ENCODE results near the gene PSMD4.

Gene PSMD4

DNA sequence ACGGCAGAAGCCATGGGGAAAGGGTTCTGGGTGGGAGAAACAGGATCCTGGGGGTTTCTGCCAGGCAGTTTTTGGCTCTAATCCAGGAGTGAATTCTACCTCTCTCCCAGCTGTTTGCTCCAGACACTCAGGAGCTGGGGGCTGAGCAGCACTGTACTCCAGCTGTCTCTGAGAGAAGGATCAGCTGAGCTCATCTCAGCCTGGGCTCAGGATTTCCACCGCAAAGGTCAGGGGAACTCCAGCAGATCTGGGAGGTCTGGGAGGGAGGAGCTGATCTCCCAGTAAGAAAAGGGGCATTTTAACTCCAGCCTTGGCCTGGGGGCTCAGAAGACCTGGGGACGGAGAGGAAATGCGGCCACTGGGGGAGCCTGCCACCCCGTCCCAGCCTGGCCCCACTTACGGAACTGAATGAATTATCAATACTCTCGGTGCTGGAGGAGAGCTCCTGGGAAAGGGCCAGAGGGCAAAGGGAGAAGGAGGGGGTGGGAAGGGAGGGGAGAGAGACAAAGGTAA is 55.3 kb downstream of the PSMD4 start:
- no peak for DNase-seq (ENCODE audit: low spot score)

DNA sequence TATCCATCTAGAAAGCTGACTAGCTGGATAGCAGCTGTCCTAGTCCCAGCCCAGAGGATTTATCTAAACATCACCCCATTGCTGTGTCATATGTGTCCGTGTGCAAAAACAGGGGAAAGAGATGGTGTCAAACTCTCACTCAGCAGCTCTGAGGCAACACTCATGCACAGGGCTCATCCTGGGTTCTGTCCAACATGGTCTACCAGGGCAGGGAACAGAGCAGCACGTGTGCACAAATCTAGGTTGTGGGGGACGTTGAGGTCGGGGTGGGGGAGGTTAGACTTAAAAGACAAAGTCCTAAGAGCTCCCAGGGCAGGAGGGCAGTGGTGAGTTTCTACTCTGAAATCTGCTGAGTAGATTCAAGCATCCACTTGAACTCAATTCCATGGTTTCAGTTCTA is 56.5 kb downstream of the PSMD4 start:
- DNase-seq (ENCODE audit: low spot score): no peak

DNA sequence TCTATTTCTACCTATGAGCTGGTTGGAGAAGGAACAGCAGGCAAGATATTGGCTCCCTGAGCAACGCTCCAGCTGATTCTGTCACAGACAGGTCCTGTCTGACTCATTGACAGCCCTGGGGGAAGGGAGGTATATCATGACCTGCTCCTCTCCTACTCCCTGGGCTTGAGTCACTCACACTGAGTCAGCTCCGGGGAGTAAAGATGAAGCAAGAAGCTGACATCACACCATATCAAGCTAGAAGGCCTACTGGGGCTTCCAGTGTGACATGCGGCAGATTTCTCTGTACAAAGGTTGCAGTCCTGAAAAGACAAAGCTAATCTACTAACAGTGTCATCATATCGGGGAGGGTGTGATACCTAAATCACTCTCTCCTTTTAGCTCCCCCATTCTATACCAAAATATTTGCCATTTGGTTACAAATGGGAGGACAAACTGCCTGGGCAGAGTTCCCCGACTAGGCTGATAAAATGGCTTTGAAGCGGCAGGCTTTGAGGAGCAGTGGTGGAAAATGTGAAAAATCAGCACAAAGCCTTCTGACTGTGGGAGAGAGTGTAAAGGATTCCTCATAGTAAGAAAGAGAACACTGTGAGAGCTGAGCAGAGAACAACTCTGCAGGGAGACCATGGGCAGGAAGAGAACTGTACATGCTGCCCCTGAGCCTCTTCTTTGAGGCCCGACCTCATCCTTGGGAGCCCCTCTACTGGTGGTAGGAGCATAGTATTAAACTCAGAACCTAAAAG is 57.2 kb downstream of the PSMD4 start:
- DNase-seq (ENCODE audit: low spot score): peak; percentile 98

DNA sequence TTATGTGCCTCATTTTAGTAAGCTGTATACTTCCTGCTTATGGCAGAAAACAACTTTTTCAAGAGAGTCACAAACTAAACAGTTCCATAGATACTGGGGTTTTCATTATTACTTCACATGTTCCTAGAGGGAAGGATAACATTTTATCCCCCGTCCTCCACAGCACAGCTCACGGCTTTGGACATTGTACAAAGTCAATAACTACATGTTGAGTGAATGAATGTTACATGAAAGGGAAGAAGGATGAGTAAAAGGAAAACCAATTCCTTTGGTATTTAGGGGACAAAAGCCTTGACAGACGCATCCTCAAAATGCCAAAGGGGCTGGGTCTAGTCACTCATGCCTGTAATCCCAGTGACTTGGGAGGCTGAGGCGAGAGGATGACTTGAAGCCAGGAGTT is 57.9 kb downstream of the PSMD4 start:
- DNase-seq (ENCODE audit: low spot score): no peak

DNA sequence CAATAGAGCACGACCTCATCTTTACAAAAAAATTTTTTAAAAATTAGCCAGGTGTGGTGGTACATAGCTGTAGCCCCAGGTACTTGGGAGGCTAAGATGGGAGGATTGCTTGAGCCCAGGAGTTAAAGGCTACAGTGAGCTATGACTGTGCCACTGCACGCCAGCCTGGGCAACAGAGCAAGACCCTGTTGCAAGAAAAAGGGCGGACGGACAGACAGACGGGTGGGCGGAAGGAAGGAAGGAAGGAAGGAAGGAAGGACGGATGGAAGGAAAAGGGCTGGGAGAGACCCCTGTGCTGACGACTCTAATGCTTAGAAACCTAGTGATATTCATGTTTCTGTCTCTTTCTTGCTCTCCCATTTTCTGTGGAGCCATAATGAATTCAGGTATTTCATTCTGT is 58.3 kb downstream of the PSMD4 start:
- DNase-seq (ENCODE audit: low spot score): no peak

DNA sequence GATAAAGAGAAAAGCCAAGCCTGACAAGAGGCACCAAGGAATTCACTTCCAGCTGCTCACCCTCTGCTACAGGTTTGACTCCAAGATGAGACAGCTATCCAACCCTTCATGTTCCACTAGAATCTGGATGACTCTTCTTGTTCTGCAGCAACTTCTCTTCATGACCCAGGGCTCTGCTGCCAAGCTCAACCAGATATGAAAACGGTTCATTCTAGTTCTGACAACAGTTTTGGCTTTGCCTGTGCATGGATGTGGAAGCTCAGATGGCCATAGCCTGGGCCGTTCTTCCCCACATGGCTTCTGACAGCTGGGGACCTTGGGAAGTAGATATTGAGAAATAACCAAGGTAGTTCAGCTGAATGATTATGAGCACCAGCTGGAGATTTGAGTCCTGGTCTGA is 59.0 kb downstream of the PSMD4 start:
- no peak for DNase-seq (ENCODE audit: low spot score)

DNA sequence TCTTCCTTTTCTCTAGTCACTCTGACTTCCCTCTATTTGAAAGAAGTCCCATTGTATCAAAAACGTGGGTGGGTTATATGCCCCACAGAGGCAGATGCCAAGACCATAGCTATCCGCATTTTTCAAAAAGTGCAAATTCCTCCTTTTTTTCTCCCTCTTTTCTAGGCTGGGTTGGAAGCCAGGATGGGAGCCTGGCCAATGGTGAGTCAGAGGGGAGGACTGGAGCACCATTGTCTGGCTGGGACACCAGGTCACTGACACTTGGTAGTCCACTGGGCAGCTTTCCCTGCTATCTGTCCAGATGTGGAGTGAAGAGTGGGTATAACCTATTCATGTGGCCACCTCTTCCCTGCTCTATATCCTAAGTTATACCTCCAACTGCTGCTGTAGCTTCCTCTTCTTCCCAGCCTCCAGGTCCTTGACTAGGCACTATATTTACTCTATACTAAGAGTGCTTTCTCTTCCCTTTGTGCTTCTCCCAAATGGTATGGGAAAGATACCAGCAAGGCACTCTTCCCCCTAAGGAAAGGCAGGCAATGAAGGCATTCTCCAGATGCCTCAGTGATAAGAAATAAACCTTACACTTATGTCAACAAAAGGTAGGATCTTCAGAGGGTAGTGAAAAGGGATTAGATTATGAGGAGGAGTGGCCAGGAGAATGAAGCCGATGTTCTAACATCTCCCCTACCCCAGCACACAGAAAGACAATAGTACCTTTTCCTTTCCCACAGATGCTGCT is 59.8 kb downstream of the PSMD4 start:
- DNase-seq (ENCODE audit: low spot score): peak; percentile 95

DNA sequence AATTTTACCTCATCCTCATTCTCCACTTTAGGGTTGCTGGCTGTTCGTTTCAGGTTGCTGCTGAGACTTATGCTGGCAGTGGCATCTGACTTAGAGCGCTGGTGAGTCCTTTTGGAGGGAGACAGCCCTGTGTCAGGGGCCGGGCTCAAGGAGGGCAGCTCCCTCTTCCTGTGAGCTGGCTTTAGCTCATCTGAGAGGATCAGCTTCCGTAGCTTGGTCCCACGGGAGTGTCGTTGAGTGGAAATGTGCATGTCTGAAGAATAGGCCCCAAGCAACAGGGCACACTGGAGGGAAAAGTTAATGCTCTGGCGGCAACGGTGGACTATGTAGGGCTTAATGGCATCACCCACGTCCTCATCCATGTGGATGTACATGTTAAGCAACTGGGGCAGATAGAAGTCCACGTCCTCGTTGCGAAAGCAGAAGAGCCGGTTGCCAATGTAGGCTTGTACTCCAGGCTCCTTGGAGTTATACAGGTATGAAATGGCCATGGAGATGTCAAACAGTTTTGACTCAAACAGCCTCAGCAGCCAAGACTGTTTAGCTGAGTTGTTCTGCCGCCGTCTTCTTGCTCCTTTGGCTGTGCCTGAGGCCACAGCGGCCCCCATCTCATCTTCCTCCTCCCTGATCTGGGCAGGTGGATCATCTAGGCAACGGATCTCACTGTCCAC is 61.2 kb downstream of the PSMD4 start:
- DNase-seq (ENCODE audit: low spot score): no peak

All from AG08395 (cell line).